Ovary (tissue), 3 donors: ENCODE data around the gene MBNL1.

Source experiments
- CTCF ChIP-seq, 3 donors: fragments of 450-650 bp in 2 of 3; fragments of 200-600 bp in 1 of 3; IDR thresholded peaks; one replicate each; pipeline versions ENCODE4 v1.5.1 to v1.8.0; 2016 to 2022; ENCODE audit warnings: antibody characterized with exemption in 3 of 3, mild to moderate bottlenecking in 1 of 3
- POLR2A ChIP-seq: fragments of 450-650 bp; IDR thresholded peaks from one replicate; pipeline ENCODE4 v1.6.1; 2017; ENCODE audit warnings: antibody characterized with exemption, mild to moderate bottlenecking, moderate library complexity
- donor health status: DM: no; HTN: no; CAD: no.

GRCh38 chr3:152334761-152335160, 66.0 kb downstream of the MBNL1 start:
- no peak for TF ChIP-seq CTCF (IDR thresholded peaks at IDR 0.05)
- no peak for TF ChIP-seq POLR2A
